ENCODE data around the gene TMEM45A. TPM values are rescaled to one million over a fixed set of nuclear protein-coding genes. Genes with fewer than 3 reads are reported as not detected.

The TMEM45A gene
- total and polyA plus RNA-seq, 2 donors (not counting 1 experiment from before 2014, with no cell fraction given), result 26.4 to 71.4 TPM

GRCh38 chr3:100577382-100578008 lies 85.1 kb downstream of the TMEM45A start:
- no peak overlapping the region for H3K4me2 ChIP-seq (ENCODE audit: extremely low read depth, insufficient read depth, low read length)
- H3K27me3 ChIP-seq (ENCODE audit: control insufficient read depth, insufficient read depth, low read length), result no peaks in the 10 kb centered on the region
- H3K79me2 ChIP-seq (ENCODE audit: control insufficient read depth, insufficient read depth, low read length), result no peaks in the 10 kb centered on the region
- no peaks in the 10 kb centered on the region for H3K4me1 ChIP-seq (ENCODE audit: control insufficient read depth, extremely low read depth, insufficient read depth, low read length)
- H4K20me1 ChIP-seq (ENCODE audit: control insufficient read depth, extremely low read depth, insufficient read depth, low read length), result no peaks in the 10 kb centered on the region
- no peaks in the 10 kb centered on the region for H3K36me3 ChIP-seq (ENCODE audit: control insufficient read depth, insufficient read depth, low read length)
- DNase-seq (ENCODE audit: low read depth in 2 of 2), result no peak
- H3K27ac ChIP-seq (ENCODE audit: insufficient read depth, low read length), result no peak overlapping the region
- H3K9ac ChIP-seq (ENCODE audit: insufficient read depth, low read length), result no peak overlapping the region
- H3K9me3 ChIP-seq (ENCODE audit: control insufficient read depth, insufficient read depth, low read depth, low read length), result no peaks in the 10 kb centered on the region
- no peak for TF ChIP-seq CTCF (conservative IDR thresholded peaks at IDR 0.05 in 1 of 2, IDR thresholded peaks at IDR 0.05 in 1 of 2; ENCODE audit: low read depth in 1 of 2, low read length in 2 of 2)
- H2AFZ ChIP-seq (ENCODE audit: low read length), result no peak overlapping the region
- no peak overlapping the region for H3K4me3 ChIP-seq (replicated peaks in 1 of 4; ENCODE audit: control extremely low read depth in 1 of 4, insufficient read depth in 1 of 4, low read depth in 3 of 4, low read length in 4 of 4)

GRCh38 chr3:100578646-100579045 lies 86.2 kb downstream of the TMEM45A start:
- no peaks in the 10 kb centered on the region for H3K4me1 ChIP-seq (ENCODE audit: control insufficient read depth, extremely low read depth, insufficient read depth, low read length)
- H3K27ac ChIP-seq (ENCODE audit: insufficient read depth, low read length), result no peak overlapping the region
- H3K9ac ChIP-seq (ENCODE audit: insufficient read depth, low read length), result no peak overlapping the region
- H3K36me3 ChIP-seq (ENCODE audit: control insufficient read depth, insufficient read depth, low read length), result no peaks in the 10 kb centered on the region
- no peaks in the 10 kb centered on the region for H3K27me3 ChIP-seq (ENCODE audit: control insufficient read depth, insufficient read depth, low read length)
- H3K4me2 ChIP-seq (ENCODE audit: extremely low read depth, insufficient read depth, low read length), result no peak overlapping the region
- no peaks in the 10 kb centered on the region for H3K9me3 ChIP-seq (ENCODE audit: control insufficient read depth, insufficient read depth, low read depth, low read length)
- no peak overlapping the region for H3K4me3 ChIP-seq (replicated peaks in 1 of 4; ENCODE audit: control extremely low read depth in 1 of 4, insufficient read depth in 1 of 4, low read depth in 3 of 4, low read length in 4 of 4)
- H2AFZ ChIP-seq (ENCODE audit: low read length), result no peak overlapping the region
- H4K20me1 ChIP-seq (ENCODE audit: control insufficient read depth, extremely low read depth, insufficient read depth, low read length), result no peaks in the 10 kb centered on the region
- DNase-seq (ENCODE audit: low read depth in 2 of 2), result no peak
- H3K79me2 ChIP-seq (ENCODE audit: control insufficient read depth, insufficient read depth, low read length), result no peaks in the 10 kb centered on the region
- TF ChIP-seq EZH2 (IDR thresholded peaks at IDR 0.05; ENCODE audit: low read length, missing control alignments) (no peak), CTCF (conservative IDR thresholded peaks at IDR 0.05 in 1 of 2, IDR thresholded peaks at IDR 0.05 in 1 of 2; ENCODE audit: low read depth in 1 of 2, low read length in 2 of 2) (no peak)

GRCh38 chr3:100580147-100580546 lies 87.7 kb downstream of the TMEM45A start:
- Histone ChIP-seq H3K9ac (ENCODE audit: insufficient read depth, low read length) (no peak overlapping the region), H4K20me1 (ENCODE audit: control insufficient read depth, extremely low read depth, insufficient read depth, low read length) (no peaks in the 10 kb centered on the region), H3K4me3 (replicated peaks in 1 of 4; ENCODE audit: control extremely low read depth in 1 of 4, insufficient read depth in 1 of 4, low read depth in 3 of 4, low read length in 4 of 4) (no peak overlapping the region), H3K4me2 (ENCODE audit: extremely low read depth, insufficient read depth, low read length) (no peak overlapping the region), H3K27ac (ENCODE audit: insufficient read depth, low read length) (no peak overlapping the region), H3K9me3 (ENCODE audit: control insufficient read depth, insufficient read depth, low read depth, low read length) (no peaks in the 10 kb centered on the region), H2AFZ (ENCODE audit: low read length) (no peak overlapping the region), H3K36me3 (ENCODE audit: control insufficient read depth, insufficient read depth, low read length) (no peaks in the 10 kb centered on the region), H3K27me3 (ENCODE audit: control insufficient read depth, insufficient read depth, low read length) (no peaks in the 10 kb centered on the region), H3K79me2 (ENCODE audit: control insufficient read depth, insufficient read depth, low read length) (no peaks in the 10 kb centered on the region), H3K4me1 (ENCODE audit: control insufficient read depth, extremely low read depth, insufficient read depth, low read length) (no peaks in the 10 kb centered on the region)
- no peak for DNase-seq (ENCODE audit: low read depth in 2 of 2)
- no peak for TF ChIP-seq EZH2 (IDR thresholded peaks at IDR 0.05; ENCODE audit: low read length, missing control alignments)
- no peak for TF ChIP-seq CTCF (conservative IDR thresholded peaks at IDR 0.05 in 1 of 2, IDR thresholded peaks at IDR 0.05 in 1 of 2; ENCODE audit: low read depth in 1 of 2, low read length in 2 of 2)

Measured in fibroblast of lung (primary cell).